ENCODE measurements around the gene PGBD5. TPM values are rescaled to one million over a fixed set of nuclear protein-coding genes. Genes with fewer than 3 reads are reported as not detected.

Gene PGBD5
- total and polyA plus RNA-seq, 2 donors (not counting 1 experiment from before 2014, with no cell fraction given): 0.10 to 0.17 TPM

DNA sequence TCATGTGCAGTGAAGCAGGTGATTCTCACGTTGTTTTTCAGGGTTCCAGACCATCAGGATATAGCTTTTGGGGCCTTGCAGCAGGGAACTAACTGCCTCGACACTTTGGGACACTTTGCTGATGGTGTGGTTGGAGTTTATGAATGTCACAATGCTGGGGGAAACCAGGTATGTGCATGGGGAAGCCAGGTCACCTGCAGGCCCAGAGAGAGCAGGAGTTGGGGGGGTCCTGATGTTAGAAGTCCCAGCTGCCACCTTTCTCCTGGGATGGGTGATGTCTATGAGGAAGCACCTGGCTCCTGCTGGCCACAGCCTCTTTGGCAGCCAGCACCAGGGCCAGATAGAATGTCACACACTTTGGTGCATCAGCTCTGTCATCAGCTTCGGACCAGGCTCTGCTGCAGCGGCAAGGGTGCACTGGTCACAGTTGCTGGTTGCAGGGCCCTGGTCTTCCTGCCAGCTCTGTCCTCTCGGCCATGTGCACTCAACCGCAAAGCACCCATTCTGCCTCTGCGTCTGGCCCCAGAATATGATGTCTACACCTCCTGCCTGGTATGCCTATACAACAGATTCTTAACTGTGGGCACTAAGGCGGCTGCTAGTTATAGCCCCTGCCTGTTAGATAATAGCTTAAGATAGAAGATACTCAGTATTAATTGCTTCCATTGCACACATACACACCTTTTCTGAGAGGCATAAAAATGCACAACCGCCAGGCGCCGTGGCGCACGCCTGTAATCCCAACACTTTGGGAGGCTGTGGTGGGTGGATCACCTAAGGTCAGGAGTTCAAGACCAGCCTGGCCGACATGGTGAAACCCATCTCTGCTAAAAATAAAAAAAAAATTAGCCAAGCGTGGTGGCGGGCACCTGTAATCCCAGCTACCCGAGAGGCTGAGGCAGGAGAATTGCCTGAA is 160.7 kb downstream of the PGBD5 start:
- Histone ChIP-seq H3K79me2 (ENCODE audit: control insufficient read depth, insufficient read depth, low read length) (no peaks in the 10 kb centered on the region), H3K27ac (ENCODE audit: insufficient read depth, low read length) (no peak overlapping the region), H3K4me1 (ENCODE audit: control insufficient read depth, extremely low read depth, insufficient read depth, low read length) (no peaks in the 10 kb centered on the region), H4K20me1 (ENCODE audit: control insufficient read depth, extremely low read depth, insufficient read depth, low read length) (no peaks in the 10 kb centered on the region), H3K9me3 (ENCODE audit: control insufficient read depth, insufficient read depth, low read depth, low read length) (no peaks in the 10 kb centered on the region), H3K9ac (ENCODE audit: insufficient read depth, low read length) (no peak overlapping the region), H2AFZ (ENCODE audit: low read length) (no peak overlapping the region), H3K36me3 (ENCODE audit: control insufficient read depth, insufficient read depth, low read length) (peaks cover 11% of the 10 kb centered on the region), H3K4me3 (replicated peaks in 1 of 4; ENCODE audit: control extremely low read depth in 1 of 4, insufficient read depth in 1 of 4, low read depth in 3 of 4, low read length in 4 of 4) (no peak overlapping the region), H3K27me3 (ENCODE audit: control insufficient read depth, insufficient read depth, low read length) (no peaks in the 10 kb centered on the region), H3K4me2 (ENCODE audit: extremely low read depth, insufficient read depth, low read length) (no peak overlapping the region)
- DNase-seq (ENCODE audit: low read depth in 2 of 2): no peak
- TF ChIP-seq, protein P1, sequence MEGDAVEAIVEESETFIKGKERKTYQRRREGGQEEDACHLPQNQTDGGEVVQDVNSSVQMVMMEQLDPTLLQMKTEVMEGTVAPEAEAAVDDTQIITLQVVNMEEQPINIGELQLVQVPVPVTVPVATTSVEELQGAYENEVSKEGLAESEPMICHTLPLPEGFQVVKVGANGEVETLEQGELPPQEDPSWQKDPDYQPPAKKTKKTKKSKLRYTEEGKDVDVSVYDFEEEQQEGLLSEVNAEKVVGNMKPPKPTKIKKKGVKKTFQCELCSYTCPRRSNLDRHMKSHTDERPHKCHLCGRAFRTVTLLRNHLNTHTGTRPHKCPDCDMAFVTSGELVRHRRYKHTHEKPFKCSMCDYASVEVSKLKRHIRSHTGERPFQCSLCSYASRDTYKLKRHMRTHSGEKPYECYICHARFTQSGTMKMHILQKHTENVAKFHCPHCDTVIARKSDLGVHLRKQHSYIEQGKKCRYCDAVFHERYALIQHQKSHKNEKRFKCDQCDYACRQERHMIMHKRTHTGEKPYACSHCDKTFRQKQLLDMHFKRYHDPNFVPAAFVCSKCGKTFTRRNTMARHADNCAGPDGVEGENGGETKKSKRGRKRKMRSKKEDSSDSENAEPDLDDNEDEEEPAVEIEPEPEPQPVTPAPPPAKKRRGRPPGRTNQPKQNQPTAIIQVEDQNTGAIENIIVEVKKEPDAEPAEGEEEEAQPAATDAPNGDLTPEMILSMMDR (conservative IDR thresholded peaks at IDR 0.05 in 1 of 2, IDR thresholded peaks at IDR 0.05 in 1 of 2; ENCODE audit: low read depth in 1 of 2, low read length in 2 of 2): no peak
- no peak for TF ChIP-seq EZH2 (IDR thresholded peaks at IDR 0.05; ENCODE audit: low read length, missing control alignments)

Other genes with a start within 250 kb of the PGBD5 start
- 21.5 and 22.3 TPM in 2 replicates for gene COG2, start 216.1 kb upstream of the PGBD5 start, total RNA-seq
- gene COG2, start 216.1 kb upstream of the PGBD5 start, polyA plus RNA-seq: 14.2 and 15.4 TPM in 2 replicates

Data from fibroblast of lung (primary cell).